ENCODE measurements around the gene MTCL3.

Gene MTCL3

DNA sequence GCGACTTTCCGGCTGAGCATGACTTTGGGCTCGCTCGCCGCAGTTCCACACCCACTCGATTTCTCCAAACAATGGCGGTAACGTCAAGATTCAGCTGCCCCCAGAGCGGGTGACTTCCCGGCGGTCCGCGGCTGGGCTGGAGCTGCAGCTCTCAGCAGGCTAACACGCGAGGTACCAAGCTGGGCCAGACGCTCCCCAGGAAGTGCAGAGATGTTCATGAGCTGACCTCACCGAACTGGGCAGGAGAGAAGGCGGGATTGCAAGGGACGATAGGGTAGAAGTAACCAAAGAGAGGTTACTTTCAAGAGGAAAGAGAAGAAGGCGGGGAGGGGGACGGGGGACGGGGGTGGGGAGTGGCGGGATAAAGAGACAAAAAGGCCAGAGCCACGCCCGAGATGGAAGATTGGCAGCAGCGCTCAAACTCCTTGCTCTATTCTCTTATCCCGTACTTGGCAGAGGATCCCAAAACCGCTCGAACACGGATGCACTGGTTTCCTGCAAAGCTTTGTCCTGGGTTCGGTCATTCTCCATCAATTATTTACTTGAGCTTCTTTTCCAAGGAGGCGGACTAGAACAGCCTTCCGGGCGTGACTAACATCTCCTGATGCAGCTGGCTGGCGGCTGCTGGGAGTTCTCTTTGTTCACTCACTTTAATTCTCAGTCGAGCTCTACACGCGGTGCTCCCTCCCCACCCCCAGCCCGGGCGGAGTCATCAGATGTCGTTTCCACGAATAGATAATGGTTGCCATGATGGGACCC is at the start of gene MTCL3:
TSS of gene MTCL3 (minus strand) at position 626 of the 759 bp plus-strand sequence.
- peak; percentile 73 for DNase-seq

DNA sequence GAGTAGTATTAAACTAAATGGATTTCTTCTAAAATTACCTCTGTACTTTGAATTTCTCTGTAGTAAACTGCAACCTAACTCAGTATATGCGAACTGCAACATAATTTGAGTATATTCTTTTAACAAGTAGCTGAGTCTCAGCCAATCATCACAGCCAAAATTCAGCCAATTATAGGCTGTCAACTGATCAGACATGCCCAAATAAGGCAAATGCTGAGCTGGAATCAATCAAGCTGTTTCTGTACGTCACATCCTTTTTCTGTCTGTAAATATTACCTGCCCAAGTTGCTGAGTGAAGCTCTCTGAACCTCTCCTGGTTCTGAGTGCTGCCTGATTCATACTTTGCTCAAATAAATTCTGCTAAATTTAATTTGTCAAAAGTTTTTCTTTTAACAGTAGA is 48.3 kb upstream of the MTCL3 start:
- no peak for DNase-seq

DNA sequence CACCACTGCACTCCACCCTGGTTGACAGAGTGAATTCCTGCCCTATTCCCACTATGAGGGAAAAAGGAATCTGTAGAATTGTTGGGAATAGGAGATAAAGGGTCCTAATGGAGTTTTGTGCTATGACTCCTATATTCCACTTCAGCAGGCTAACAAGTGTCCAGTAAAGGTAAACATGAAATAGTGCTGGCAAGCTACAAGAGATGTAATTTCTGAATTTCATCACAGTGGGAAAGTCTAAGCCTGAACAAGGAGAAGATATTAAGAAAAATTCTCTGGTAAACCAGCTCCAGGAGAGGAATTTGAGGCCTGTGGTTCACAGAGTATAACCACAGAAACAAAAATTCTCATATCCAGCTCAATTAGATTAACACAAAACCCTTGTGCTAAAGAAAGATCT is 47.5 kb upstream of the MTCL3 start:
- DNase-seq, result no peak

DNA sequence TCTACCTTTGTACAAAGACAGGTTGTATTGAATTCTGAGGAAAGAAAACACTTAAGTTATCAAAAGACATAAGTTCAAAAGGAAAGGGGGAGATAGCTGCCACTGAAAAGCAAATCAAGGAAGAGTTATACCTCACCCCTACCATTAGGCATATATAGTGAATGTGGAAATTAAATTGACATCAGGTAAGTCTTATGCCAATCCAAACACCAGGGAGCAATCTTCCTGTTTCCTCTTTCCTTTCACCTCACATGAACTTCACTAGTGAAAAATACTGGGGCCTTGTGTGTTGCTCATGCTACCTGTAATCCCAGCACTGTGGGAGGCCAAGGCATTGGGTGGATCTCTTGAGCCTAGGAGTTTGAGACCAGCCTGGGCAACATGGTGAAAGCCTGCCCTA is 47.0 kb upstream of the MTCL3 start:
- no peak for DNase-seq

DNA sequence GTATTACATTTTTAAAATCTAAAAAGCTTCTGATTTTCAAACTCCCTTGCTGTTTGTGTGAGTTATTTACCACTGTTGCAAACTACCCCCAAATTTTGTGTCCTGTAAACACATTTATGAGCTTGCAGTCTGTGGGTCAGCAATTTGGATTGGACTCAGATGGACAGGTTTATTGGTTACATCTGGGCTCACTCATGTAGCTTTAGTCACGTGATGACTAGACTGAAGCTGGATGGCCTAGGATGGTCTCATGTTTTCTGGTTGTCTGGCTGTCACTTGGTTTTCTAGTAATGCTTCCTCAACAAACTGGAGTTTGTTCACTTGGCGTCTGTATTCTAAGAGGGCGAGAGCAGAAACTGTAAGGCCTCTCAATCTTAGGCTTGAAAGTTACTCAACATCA is 45.6 kb upstream of the MTCL3 start:
- DNase-seq, result no peak

DNA sequence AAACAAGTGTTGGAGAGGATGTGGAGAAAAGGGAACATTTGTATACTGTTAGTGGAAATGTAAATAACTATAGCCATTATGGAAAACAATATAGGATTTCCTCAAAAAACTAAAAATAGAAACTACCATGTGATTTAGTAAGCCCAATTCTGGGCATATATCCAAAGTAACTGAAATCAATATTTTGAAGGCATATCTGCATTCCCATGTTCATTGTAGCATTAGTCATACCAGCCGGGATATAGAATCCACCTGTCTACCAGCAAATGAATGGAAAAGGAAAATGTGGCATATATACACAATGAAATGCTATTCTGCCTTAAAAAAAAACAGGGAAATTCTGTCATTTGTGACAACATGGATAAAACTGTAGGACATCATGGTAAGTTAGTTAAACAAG is 42.5 kb upstream of the MTCL3 start:
- DNase-seq, result no peak

DNA sequence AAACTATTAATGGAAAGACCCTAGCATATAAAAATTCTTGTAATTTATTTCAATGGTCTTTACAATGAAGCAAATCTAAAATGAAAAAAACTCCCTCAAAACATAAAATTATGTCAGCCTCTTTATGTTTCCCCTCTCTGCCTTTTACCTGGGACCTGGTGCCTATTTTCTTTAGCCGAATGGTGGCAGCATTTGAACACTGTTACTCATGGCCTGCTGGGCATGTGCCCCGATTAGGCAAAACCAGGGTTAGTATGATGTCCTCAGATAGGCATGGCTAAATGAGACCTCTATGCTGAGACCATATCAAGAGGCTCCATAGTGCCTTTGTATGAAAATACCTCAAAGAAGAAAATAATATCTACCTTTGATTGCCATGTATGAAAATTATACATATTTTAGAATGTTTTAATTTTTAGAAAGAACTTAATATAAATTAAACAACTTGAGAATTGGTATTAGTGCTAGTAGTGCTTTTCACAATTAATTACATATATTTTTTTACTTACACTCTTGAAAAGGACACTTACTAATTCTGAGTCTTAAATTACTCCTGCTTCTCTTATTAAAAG is 35.4 kb upstream of the MTCL3 start:
- peak; percentile 16 for DNase-seq

DNA sequence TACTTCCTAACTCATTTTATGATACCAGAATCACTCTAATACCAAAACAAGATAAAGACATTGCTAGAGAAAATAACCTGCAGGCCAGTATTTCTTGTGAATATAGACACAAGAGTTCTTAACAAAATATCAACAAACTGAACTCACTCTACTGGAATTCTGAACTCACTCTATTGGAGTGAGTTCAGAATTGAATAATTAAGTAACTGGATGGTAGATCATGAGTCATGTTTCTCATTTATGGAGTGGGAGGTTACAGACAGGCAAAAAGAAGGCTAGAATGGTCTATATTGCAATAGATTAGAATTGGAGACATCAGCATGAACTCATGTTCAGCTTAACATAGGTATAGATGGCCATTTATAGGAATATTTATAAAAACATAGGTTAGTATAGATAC is 31.3 kb upstream of the MTCL3 start:
- DNase-seq, result no peak

DNA sequence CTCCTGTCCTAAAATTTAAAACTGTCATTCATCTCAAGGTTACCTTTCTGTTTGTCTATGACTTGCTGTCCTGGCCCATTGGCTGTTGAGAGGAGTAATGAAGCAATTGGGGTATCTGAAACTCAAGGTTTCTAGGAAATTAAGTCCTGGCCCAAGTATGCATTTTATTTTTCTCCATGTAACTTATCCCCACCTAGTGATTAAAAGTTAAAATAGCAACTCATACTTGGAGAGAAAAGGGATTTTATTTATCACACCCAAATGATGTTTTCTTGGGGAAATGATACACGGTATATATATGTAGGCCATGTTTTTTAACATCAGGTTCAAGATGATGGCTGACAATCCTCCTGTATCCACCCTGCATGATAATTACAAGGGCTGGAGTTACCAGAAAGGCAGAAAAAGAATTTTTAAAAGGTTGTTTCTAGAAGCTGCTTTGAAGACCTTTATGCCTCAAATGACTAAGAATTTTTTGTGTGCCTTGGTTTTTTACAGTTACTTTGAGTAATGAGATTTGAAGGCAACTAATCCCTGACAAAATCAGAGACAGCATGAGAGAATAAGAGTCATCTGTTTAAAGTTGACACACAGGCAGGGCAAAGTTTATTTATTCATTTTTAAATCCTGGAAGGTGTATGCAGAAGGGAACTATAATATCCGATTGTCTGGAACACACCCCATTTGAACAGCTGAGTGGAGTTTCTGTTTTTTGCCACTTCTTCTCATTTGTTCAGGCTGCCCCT is 28.9 kb upstream of the MTCL3 start:
- DNase-seq, result no peak

DNA sequence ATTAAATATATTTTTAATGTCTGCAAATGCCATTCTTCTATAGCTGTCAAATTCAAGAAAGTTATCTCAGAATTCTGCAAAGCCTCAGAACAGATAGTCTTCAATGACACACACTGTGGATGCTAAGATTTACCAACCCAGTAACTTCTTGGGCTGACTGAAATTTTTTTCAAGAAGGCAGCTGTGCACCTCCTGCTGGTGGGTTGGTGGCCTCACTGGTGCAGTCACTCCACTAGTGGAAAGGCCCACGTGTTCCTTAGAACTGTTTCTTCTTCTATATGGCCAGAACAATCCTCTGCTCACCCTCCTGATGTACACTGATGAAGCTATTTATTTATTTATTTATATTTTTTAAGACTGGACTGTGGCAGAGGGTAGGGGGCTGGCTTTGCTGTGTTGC is 28.1 kb upstream of the MTCL3 start:
- DNase-seq, result peak; percentile 21

DNA sequence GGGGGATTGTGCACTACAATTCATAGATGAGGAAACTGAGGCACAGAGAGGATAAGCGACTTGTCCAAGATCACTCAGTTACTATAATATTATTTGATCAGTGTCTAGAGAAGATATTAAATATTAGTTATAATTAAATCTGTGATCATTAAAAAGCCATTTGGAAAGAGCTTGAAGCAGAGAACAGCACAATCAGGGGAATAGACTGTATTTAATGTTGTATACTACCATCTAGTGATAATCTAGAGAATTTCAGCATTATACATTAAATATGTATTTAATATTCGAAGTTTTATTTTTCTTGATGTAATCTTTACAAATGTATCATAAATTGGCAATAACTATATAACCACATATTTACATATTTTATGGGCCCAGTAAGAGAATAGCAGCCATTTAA is 20.1 kb upstream of the MTCL3 start:
- no peak for DNase-seq

DNA sequence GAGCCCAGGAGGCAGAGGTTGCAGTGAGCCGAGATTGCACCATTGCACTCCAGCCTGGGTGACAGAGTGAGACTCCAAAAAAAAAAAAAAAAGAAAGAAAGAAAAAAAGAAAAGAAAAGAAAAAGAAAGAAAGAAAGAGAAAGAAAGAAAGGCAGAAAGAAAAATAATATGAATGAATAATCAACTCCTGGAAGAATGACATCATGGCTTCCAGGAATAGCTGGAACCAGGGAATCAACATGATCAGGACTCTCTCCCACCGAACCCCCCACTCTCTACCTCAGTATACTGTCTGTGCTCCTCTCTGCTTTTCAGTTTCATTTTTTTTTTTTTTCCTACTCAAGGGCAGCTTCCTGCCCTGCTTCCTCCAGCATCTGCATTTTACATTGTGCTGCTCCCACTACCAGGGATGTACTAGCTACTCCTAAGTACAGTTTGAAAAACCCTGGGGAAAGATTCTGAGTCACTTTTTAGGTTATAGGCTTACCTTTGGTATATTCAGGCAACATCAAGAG is 19.7 kb upstream of the MTCL3 start:
- DNase-seq, result no peak

DNA sequence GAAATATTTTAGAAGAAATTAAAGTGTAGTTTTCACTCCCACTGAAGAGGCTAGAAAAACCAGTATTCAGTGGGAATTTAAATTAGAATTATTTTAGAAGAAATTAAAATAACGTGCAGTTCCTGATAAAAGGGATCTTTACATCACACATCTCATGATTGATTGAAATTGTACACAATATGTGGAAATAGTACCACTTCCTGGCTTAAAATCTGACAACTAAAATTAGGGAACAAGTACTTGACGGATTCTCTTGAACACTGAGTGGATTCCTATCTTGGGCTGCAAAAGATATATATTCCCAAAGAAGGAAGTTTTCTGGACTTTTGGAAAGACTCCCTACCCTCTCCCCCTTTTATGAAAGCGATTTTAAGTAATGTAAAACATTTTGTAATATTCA is 14.6 kb upstream of the MTCL3 start:
- DNase-seq, result no peak

DNA sequence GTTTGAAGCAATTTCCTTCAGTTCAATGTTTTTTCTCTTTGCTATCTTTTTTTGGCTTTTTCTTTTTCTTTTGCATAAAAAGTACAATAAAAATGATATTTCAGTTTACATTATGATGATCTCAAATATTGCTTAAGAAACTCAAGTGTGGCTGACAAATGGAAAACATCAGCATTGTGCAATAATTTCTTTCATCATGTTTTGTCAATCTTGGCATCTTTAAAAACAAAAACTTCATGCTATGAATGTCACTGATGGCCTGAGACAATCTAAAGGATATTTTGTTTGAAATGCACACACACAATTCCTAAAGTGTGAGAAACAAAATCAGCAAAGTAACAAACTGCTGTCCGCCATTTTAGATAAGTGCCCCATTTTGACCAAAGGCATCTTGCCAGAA is 13.9 kb upstream of the MTCL3 start:
- DNase-seq, result no peak

DNA sequence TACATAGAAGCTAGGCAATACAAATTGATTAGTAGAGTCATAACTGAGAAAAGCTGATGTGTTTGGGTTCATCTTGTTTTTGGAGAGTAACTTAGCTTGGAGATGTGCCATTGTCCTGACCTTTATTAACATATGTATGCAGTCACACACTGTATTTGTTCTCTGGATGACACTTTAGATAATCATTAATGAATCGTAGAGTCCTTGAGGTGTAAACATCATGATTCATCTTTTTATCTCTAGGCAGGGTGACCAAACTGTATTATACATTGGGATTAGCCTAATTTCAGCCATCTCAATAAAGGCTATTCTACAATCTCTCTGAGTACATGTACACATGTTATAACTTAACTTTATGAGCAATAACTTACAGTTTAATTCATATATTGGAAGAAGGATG is 3.6 kb upstream of the MTCL3 start:
- DNase-seq, result no peak

DNA sequence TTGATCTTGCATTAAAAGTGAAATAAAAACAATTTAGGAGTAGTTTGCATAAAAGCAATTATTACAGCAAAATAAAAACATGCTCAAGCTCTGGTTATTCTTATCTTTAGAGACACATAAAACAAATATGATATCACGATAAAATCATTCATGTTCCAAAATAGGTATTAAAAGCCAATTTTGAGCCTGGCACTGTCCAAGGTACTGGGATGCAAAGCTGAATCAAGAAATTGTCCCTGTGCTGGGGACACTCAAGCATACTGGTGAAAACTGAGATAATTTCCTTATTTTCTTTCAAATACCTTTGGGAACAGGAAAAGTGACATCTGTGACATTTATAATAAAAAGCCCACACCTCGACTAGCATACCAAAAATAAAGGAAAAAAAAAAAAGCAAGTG is 931 bp upstream of the MTCL3 start:
- no peak for DNase-seq

DNA sequence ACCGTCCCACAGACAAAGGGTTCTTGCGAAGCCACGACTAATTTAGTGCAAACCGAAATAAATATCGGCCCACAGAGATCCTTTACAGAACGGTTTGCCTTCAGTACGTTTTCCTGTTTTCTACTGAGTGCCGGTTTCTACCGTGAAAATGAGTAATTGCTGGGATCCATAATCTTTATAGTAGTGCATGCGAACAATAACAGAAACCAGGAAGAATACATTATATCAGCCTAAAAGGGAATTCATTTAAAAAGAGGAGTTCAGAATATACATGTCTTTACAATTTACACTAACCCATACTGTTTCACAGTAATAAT is 292 bp upstream of the MTCL3 start:
- DNase-seq, result no peak

DNA sequence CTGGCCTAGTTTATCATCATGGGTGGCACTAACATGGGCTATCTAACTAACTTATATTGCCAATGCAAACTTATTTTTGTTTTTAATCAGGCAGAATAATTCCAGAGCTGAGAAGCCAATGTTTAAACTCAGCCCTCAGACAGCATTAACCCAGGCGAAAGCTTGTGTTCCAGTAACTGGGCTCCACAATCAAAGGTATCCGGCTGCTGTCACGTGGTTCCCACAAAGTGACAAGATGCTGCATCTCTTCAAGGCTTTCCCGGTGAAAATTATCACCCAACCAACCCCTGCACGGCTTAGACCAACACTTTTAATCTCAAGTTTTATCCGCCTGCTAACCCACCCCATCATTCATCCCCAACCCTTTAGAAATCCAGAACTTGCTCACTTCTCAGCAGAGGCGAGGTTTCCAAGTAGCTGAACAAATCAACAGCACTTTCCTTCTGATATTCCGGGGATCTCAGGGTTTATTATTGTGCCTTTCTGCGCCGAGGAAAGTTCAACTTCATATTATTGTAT is 885 bp downstream of the MTCL3 start:
- no peak for DNase-seq

DNA sequence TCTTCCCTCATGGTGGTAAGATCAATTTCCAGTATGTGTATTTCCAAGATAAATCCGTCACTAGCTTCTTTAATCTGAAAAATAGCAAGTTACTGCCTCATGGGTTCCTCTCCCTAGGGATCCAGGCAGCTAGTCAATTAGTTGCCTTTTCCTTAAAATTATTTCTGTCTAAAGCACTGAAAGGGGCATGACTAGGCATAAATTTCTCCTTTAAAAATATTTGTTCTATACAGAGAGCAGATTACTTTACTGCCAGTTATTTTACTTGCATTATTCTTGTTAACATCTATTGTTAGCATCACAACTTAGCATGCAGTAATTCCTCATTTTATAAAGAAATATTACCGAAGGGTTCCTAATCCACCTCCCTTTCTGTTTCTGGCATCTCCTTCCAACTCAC is 1.4 kb downstream of the MTCL3 start:
- no peak for DNase-seq

DNA sequence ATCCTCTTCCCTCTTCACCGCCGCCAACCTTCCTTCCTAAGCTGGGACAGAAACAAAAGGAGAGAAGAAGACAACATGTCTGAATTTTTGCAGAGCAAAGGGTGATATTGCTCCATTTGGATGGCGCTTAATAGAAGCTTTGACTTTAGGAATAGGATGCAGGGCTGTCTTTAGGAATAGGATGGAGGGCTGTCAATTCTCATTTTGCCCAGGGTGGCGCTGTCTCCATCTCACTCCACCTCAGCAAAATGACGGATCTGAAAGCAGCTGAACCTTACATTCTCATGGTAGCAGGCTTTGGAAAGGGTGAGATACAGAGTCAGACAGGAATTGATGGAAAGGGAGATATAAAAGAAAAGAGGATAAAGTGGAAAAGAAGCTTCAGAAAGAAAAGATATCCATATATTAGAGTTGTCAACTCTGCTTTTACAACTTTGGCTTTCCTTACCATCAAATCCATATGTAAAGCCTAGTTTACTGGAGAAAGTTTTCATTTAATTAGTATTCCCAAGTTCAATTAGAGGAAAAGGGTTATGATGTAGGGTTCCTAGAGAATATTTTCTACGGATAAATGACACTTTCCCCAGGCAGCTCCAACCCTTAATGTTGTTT is 2.4 kb downstream of the MTCL3 start:
- DNase-seq, result peak; percentile 60

DNA sequence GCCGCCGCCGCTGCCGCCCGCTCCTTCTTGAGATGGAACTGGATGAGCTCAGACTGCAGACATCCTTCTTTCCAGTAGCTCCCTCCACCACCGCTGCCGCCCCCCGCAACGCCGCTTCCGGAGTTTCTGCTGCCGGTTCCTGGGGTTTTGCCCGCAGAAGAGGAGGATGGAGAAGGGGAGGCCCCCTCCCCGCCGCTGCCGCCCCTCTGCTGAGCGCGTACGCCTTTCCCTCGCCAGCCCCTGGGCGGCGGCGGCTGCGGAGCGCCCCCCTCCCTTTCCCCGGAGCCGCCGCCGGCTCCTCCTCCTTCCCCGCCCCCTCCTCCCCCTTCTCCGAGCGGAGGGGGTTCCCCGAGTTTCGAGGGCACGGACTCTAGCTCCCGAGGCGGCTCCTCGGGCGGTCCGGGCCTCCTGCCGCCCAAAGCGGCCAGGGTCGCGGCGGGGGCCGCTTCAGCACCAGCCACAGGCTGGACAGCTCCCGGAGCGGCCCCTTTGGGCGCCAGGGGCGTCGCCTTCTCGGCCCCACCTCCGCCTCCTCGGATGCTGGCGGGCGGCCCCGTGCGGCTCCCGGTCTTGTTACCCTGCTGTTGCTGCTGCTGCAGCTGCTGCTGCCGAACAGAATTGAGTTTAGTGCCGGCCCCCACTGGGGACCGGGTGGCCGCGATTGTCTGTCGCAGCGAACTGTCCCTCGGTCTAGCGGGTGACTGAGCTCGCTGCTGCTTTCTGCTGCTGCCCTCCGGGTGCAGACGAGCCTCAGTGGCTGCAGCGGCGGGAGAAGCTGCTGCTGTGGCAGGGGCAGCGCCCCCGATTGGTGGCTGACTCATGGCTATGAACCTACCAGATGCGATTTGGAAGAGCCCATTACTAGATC is 3.1 kb downstream of the MTCL3 start:
- peak; percentile 79 for DNase-seq

DNA sequence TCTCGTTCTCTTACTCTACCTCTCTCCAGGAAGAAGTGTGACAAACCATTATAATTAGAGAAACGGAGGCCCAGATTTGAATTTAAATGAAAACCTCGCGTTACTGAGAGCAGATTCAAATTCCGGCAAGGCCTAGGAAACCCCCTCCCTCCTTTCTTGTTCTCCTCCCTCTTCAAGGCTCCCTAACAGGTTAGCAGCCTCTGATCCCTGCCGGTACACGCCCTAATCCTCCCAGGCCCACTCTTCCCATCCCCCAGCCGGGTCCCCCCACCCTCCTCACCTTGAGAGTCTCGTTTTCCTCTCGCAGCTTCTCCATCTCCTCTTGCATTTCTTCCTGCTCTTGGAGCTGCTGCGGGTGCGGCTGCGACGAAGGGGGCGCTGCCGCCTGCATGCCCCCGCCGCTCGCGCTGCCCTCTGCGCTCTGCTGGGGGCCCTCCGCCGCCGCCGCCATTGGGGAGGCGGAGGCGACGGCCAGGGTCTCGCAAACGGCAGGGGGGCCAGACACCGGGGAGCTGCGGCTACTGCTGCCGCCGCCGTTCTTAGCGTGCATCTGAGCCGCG is 3.8 kb downstream of the MTCL3 start:
- DNase-seq, result no peak

Data from activated naive CD4-positive, alpha-beta T cell treated with Interleukin-2 at 50 U/mL for 16 hours (primary cell).